Keratinocyte (primary cell): ENCODE results near the gene DNAAF2. TPM values are rescaled to one million over a fixed set of nuclear protein-coding genes. Genes with fewer than 3 reads are reported as not detected.

Experiments used
- DNase-seq: peaks from one replicate; pipeline ENCODE4 v3.0.0-alpha.2; 2011; ENCODE audit warnings: low read depth, missing footprints, low spot score
- FAIRE-seq: peaks from 2 replicates; lab custom pipeline; 2011; peaks lifted over from hg19 to GRCh38; lab: Jason Lieb, UNC
- H2AFZ ChIP-seq: 2 replicates; pipeline ENCODE4 v1.6.0; 2012; ENCODE audit warnings: low read length, control low read depth, inconsistent platforms; ENCODE audit not compliant: control insufficient read depth
- H3K27ac ChIP-seq: 2 replicates; pipeline ENCODE4 v1.5.1; 2011; ENCODE audit warnings: low read length; ENCODE audit not compliant: control insufficient read depth, insufficient read depth
- H3K27me3 ChIP-seq: 3 replicates; pipeline ENCODE4 v1.6.0; 2011; ENCODE audit warnings: low read length; ENCODE audit not compliant: control insufficient read depth, insufficient read depth; ENCODE audit errors: extremely low read depth
- H3K36me3 ChIP-seq, 2 experiments: 2 replicates in 1 of 2; 3 replicates in 1 of 2; pipeline ENCODE4 v1.5.1; 2011; ENCODE audit warnings: low read length in 2 of 2, mild to moderate bottlenecking in 1 of 2; ENCODE audit not compliant: control insufficient read depth in 2 of 2, insufficient read depth in 2 of 2; ENCODE audit errors: extremely low read depth in 1 of 2
- H3K4me1 ChIP-seq: 3 replicates; pipeline ENCODE4 v1.5.1; 2011; ENCODE audit warnings: low read length; ENCODE audit not compliant: control insufficient read depth, insufficient read depth; ENCODE audit errors: extremely low read depth
- H3K4me2 ChIP-seq: 3 replicates; pipeline ENCODE4 v1.6.0; 2011; ENCODE audit warnings: low read depth, low read length; ENCODE audit not compliant: control insufficient read depth, insufficient read depth; ENCODE audit errors: extremely low read depth
- H3K4me3 ChIP-seq, 3 experiments: fragments of 200-600 bp in 1 of 3; sonication (generic) in 1 of 3; 2 replicates in 2 of 3; 3 replicates in 1 of 3; pipeline ENCODE4 v1.5.1; 2011 to 2016; ENCODE audit warnings: low read length in 3 of 3, mild to moderate bottlenecking in 3 of 3, control low read depth in 2 of 3, inconsistent platforms in 1 of 3, low read depth in 1 of 3, mixed read lengths in 1 of 3, mixed run types in 1 of 3, moderate library complexity in 1 of 3; ENCODE audit not compliant: control insufficient read depth in 2 of 3, insufficient read depth in 2 of 3; ENCODE audit errors: extremely low read depth in 1 of 3
- H3K79me2 ChIP-seq: 2 replicates; pipeline ENCODE4 v1.6.0; 2012; ENCODE audit warnings: low read length; ENCODE audit not compliant: control insufficient read depth, insufficient read depth
- H3K9ac ChIP-seq: 3 replicates; pipeline ENCODE4 v1.6.0; 2011; ENCODE audit warnings: low read length; ENCODE audit not compliant: control insufficient read depth, insufficient read depth; ENCODE audit errors: extremely low read depth
- H3K9me1 ChIP-seq: 3 replicates; pipeline ENCODE4 v1.6.0; 2011; ENCODE audit warnings: low read length; ENCODE audit not compliant: control insufficient read depth, insufficient read depth; ENCODE audit errors: extremely low read depth
- H3K9me3 ChIP-seq: 2 replicates; pipeline ENCODE4 v1.5.1; 2012; ENCODE audit warnings: low read depth, low read length; ENCODE audit not compliant: control insufficient read depth
- H4K20me1 ChIP-seq: 3 replicates; pipeline ENCODE4 v1.6.0; 2011; ENCODE audit warnings: low read length; ENCODE audit not compliant: control insufficient read depth, insufficient read depth; ENCODE audit errors: extremely low read depth
- CTCF ChIP-seq, 3 experiments: IDR thresholded peaks in 1 of 3; conservative IDR thresholded peaks in 1 of 3; optimal IDR thresholded peaks in 1 of 3; 2 replicates in 2 of 3; 3 replicates in 1 of 3; pipeline versions ENCODE3 to v1.5.1; 2011; ENCODE audit warnings: low read length in 3 of 3, mild to moderate bottlenecking in 3 of 3, moderate library complexity in 2 of 3, control low read depth in 1 of 3, inconsistent platforms in 1 of 3; ENCODE audit not compliant: insufficient read depth in 2 of 3; ENCODE audit errors: extremely low read depth in 1 of 3
- EZH2 ChIP-seq: IDR thresholded peaks from one replicate; pipeline ENCODE4 v1.6.1; 2012; ENCODE audit warnings: inconsistent platforms, mild to moderate bottlenecking, low read length, moderate library complexity
- dilution Hi-C: fragments of 300-500 bp; cut with MboI; formaldehyde crosslinking; loops from one replicate; pipeline ENCODE4 v1.7.0; 2020; ENCODE audit warnings: low sequenced_read_pairs; ENCODE audit not compliant: extremely low pct_ligation_motif_present
- polyA plus RNA-seq, 5 experiments: library from polyadenylated mRNA; depleted of rRNA in 3 of 5; stranded (reverse) in 3 of 5; stranded (forward) in 1 of 5; unstranded in 1 of 5; fragments of >200 nt; gene quantifications; 1 replicate in 1 of 5; 2 replicates in 3 of 5; 3 replicates in 1 of 5; pipeline versions ENCODE4 v1.2.1 to v1.2.3, GENCODE V29; 2011 to 2012; ENCODE audit warnings: missing spikeins in 2 of 5, low read depth in 1 of 5, low replicate concordance in 1 of 5

The DNAAF2 gene
- polyA plus RNA-seq, 1 donor (not counting 4 experiments of a cell fraction or from before 2014, with no cell fraction given) = 9.5 TPM

- Histone ChIP-seq H3K27me3 (no peaks in the 10 kb centered on the region), H3K4me2 (no peak overlapping the region), H3K9ac (no peak overlapping the region), H3K9me1 (no peaks in the 10 kb centered on the region), H3K4me1 (peaks cover 5% of the 10 kb centered on the region), H3K27ac (no peak overlapping the region), H3K9me3 (no peaks in the 10 kb centered on the region), H4K20me1 (no peaks in the 10 kb centered on the region), H3K79me2 (no peaks in the 10 kb centered on the region), H3K4me3 (no peak overlapping the region), H3K36me3 (peaks cover 0 to 8% of the 10 kb centered on the region in 2 experiments), H2AFZ (no peak overlapping the region)
- FAIRE-seq = no peak
- TF ChIP-seq EZH2 = no peak
- no peak for DNase-seq
- dilution Hi-C loops = no loop called here
These were observed 22.8 kb downstream of the DNAAF2 start for GRCh38 chr14:49612251-49612650.

GRCh38 chr14:49607583-49607982 is 27.5 kb downstream of the DNAAF2 start:
- H3K4me2 ChIP-seq = no peak overlapping the region
- FAIRE-seq = no peak
- TF ChIP-seq EZH2 (no peak), CTCF (optimal IDR thresholded peaks at IDR 0.05 in 1 of 3, IDR thresholded peaks at IDR 0.05 in 1 of 3, conservative IDR thresholded peaks at IDR 0.05 in 1 of 3; ENCODE audit: extremely low read depth in 1 of 3, insufficient read depth in 2 of 3, low read length in 3 of 3) (no peak)

More at GRCh38 chr14:49607583-49607982, 27.5 kb downstream of the DNAAF2 start:
- no peaks in the 10 kb centered on the region for H3K79me2 ChIP-seq
- H3K9me3 ChIP-seq = no peaks in the 10 kb centered on the region
- H3K36me3 ChIP-seq = peaks cover 2 to 14% of the 10 kb centered on the region in 2 experiments
- H3K9ac ChIP-seq = no peak overlapping the region
- DNase-seq = no peak
- H4K20me1 ChIP-seq = no peaks in the 10 kb centered on the region
- dilution Hi-C loops = no loop called here
- H3K27me3 ChIP-seq = no peaks in the 10 kb centered on the region
- no peak overlapping the region for H3K4me3 ChIP-seq
- H3K4me1 ChIP-seq = no peaks in the 10 kb centered on the region
- no peaks in the 10 kb centered on the region for H3K9me1 ChIP-seq
- no peak overlapping the region for H3K27ac ChIP-seq
- H2AFZ ChIP-seq = no peak overlapping the region
